Upper lobe of left lung (tissue), 6 donors: ENCODE results near the gene SRD5A1. TPM values are rescaled to one million over a fixed set of nuclear protein-coding genes. Genes with fewer than 3 reads are reported as not detected.
A peak's percentile ranks its signal among the peaks of the same experiment; 100 is the strongest.

ENCODE experiments used
- ATAC-seq, 2 donors: fragments of 200-7000 bp; cut with Tn5 transposase; one replicate each; pipeline ENCODE4 v1.9.1; 2022; ENCODE audit warnings: mild to moderate bottlenecking in 2 of 2, moderate library complexity in 2 of 2; ENCODE audit not compliant: low FRiP score in 2 of 2
- DNase-seq, 2 donors: peaks; one replicate each; pipeline ENCODE4 v3.0.0-alpha.2; 2019 to 2020
- H3K27ac ChIP-seq, 4 donors: fragments of 200-600 bp; sonication (generic); one replicate each; pipeline ENCODE4 v1.5.1; 2016 to 2019
- H3K27me3 ChIP-seq, 4 donors: fragments of 200-600 bp; sonication (generic); one replicate each; pipeline ENCODE4 v1.5.1; 2017 to 2019
- H3K36me3 ChIP-seq, 4 donors: fragments of 200-600 bp; sonication (generic); one replicate each; pipeline ENCODE4 v1.5.1; 2016 to 2019
- H3K4me1 ChIP-seq, 4 donors: fragments of 200-600 bp; sonication (generic); one replicate each; pipeline ENCODE4 v1.5.1; 2018 to 2019
- H3K4me3 ChIP-seq, 4 donors: fragments of 200-600 bp; sonication (generic); one replicate each; pipeline ENCODE4 v1.5.1; 2017 to 2019; ENCODE audit warnings: mild to moderate bottlenecking in 2 of 4, moderate library complexity in 1 of 4
- H3K9me3 ChIP-seq, 4 donors: fragments of 200-600 bp; sonication (generic); one replicate each; pipeline ENCODE4 v1.5.1; 2018 to 2019
- EP300 ChIP-seq, 4 donors: sonication (generic); formaldehyde crosslinking; IDR thresholded peaks; one replicate each; pipeline ENCODE4 v1.5.1; 2017; ENCODE audit warnings: antibody characterized with exemption in 4 of 4, control low read depth in 2 of 4
- POLR2A ChIP-seq, 4 donors: fragments of 450-650 bp; IDR thresholded peaks; one replicate each; pipeline ENCODE4 v1.5.1; 2016 to 2017; ENCODE audit warnings: antibody characterized with exemption in 4 of 4, mild to moderate bottlenecking in 2 of 4
- POLR2AphosphoS5 ChIP-seq, 2 donors: sonication (generic); formaldehyde crosslinking; IDR thresholded peaks; one replicate each; pipeline ENCODE4 v1.5.1; 2017; ENCODE audit warnings: antibody characterized with exemption in 2 of 2
- WGBS, 2 donors: methylation state at CpG; one replicate each; pipeline ENCODE4 v1.1.5; 2017 to 2018; 5-methylcytosine and 5-hydroxymethylcytosine counted together
- total RNA-seq, 6 donors: library from RNA; depleted of rRNA in 4 of 6; stranded (reverse); fragments of >200 nt in 4 of 6; gene quantifications; one replicate each; pipeline versions ENCODE4 v1.1.0 to v1.2.1, GENCODE V29; 2016 to 2021
- TF ChIP-seq, protein P1 (sequence below), 6 experiments: fragments of 450-650 bp in 4 of 6; fragments of 200-600 bp in 2 of 6; sonication (generic) in 2 of 6; IDR thresholded peaks; one replicate each; pipeline ENCODE4 v1.5.1; 2016 to 2019; ENCODE audit warnings: antibody characterized with exemption in 6 of 6
- donor health status: DM: no; HTN: no; CAD: no; lungs with moderate emphysema.
- donor health status: DM: no; HTN: yes; CAD: no; lungs with severe emphysema.

The SRD5A1 gene
- total RNA-seq, 6 donors from 2014 or later, result 3.1 to 10.8 (median 8.8) TPM

DNA sequence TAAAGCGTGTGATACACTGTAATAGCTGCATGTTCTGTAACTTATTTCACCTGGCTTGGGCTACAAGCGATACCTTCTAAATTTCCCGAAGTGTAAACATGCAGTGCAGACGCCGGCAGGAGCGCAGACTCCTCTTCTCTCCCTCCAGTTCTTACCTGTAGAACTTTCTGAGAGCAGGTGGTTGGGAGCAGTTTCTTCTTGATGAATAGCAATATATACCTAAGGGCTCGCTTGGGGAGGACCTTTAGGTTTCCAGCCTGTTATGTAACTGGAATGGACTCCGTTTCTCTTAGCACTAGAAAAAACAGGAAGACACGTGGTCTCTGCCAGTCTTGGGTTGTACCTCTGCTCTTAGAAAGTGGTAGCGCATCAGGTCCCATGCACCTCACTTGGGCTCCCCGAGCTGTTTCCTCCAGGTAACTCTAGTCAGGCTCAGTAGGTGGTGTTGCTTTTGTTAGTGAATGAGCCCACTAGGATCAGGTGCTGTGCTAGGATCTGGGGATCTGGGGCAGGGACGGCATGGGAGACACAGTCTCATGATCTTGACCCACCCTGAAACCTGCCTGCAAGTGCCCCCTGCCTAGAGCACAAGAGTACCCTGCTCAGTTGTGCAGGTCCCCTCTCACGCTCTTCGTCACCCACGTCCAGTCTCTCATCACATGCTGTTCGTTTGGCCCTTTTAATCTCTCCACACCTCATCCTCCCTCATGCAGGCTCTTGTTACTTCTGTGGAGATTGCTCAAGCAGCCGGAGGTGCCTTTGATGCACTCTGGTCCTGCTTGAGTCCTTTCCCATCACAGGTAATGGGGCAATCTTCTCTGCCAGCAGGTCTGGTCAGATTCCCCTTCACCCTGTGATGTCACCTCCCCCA lies 82.8 kb downstream of the SRD5A1 start:
- H3K4me3 ChIP-seq, result peak overlapping the region; percentile 21 to 94 (median 80)
- no peaks in the 10 kb centered on the region for H3K36me3 ChIP-seq
- H3K9me3 ChIP-seq, result no peaks in the 10 kb centered on the region
- peaks cover 51 to 65% (median 62%) of the 10 kb centered on the region in 4 donors for H3K4me1 ChIP-seq
- TF ChIP-seq EP300 (IDR thresholded peaks at IDR 0.05) (no peak), POLR2A (IDR thresholded peaks at IDR 0.05) (no peak), POLR2AphosphoS5 (IDR thresholded peaks at IDR 0.05) (no peak)
- TF ChIP-seq, protein P1, sequence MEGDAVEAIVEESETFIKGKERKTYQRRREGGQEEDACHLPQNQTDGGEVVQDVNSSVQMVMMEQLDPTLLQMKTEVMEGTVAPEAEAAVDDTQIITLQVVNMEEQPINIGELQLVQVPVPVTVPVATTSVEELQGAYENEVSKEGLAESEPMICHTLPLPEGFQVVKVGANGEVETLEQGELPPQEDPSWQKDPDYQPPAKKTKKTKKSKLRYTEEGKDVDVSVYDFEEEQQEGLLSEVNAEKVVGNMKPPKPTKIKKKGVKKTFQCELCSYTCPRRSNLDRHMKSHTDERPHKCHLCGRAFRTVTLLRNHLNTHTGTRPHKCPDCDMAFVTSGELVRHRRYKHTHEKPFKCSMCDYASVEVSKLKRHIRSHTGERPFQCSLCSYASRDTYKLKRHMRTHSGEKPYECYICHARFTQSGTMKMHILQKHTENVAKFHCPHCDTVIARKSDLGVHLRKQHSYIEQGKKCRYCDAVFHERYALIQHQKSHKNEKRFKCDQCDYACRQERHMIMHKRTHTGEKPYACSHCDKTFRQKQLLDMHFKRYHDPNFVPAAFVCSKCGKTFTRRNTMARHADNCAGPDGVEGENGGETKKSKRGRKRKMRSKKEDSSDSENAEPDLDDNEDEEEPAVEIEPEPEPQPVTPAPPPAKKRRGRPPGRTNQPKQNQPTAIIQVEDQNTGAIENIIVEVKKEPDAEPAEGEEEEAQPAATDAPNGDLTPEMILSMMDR (IDR thresholded peaks at IDR 0.05), result no peak
- H3K27ac ChIP-seq, result peak overlapping the region in 1 of 4 donors; percentile 15
- WGBS, 2 donors, result 47 to 61% methylated on average over 15 to 17 of the region's 17 CpGs
- DNase-seq (no peak), ATAC-seq (no peak)
- H3K27me3 ChIP-seq, result no peaks in the 10 kb centered on the region

DNA sequence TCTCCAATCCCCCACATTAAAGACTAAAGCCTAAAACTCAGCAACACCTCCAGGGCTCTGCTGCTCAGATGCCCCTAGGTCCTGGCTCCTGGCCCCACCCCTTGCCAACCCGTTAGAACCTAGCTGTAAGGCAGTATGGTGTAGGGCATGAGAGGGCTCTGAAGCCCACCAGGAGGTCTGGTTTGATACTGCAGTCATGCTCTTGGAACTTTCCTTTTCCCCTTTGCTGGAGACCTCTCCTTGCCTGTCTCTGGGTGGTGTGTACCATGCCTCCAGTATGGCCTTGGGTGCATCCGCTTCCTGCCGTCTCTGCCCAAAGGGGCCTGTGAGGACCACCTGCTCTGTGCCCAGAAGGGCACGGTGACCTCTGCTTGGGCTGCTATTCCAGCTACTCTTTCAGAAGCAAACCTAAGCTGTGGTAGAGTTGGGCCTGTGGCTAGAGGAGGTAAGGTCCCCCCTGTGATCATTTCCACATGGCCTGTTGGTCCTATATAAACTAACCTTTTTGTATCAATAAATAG lies 83.4 kb downstream of the SRD5A1 start:
- peak overlapping the region in 2 of 4 donors; percentile 15 to 48 for H3K27ac ChIP-seq

DNA sequence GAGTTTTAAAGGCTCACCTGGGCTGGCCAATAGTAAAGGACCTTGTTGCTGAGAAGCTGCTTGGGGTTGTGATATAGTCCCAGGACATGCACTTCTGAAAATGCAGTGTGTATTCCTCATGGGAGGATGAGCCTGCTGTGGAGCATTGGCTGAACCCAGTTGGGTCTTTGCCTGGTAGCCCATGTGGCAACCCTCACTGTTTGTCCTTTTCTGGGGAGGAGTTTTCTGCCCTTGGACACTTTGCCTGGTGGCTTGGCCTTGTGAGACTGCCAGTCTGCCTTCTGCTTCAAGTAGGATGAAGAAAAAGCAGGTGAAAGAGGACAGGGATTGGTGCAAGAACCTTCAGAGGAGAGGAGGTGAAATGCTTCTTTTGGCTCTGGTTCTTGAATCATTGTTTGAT lies 84.0 kb downstream of the SRD5A1 start:
- H3K4me1 ChIP-seq, result peaks cover 57 to 71% (median 68%) of the 10 kb centered on the region in 4 donors
- no peak for DNase-seq
- H3K4me3 ChIP-seq, result no peak overlapping the region
- ATAC-seq, result no peak
- no peaks in the 10 kb centered on the region for H3K9me3 ChIP-seq
- no peaks in the 10 kb centered on the region for H3K27me3 ChIP-seq
- H3K36me3 ChIP-seq, result no peaks in the 10 kb centered on the region
- H3K27ac ChIP-seq, result peak overlapping the region in 1 of 4 donors; percentile 48
- TF ChIP-seq EP300 (IDR thresholded peaks at IDR 0.05) (no peak), POLR2AphosphoS5 (IDR thresholded peaks at IDR 0.05) (no peak), POLR2A (IDR thresholded peaks at IDR 0.05) (no peak)
- TF ChIP-seq, protein P1 (IDR thresholded peaks at IDR 0.05), result no peak

More for the DNA sequence above, 83.4 kb downstream of the SRD5A1 start:
- H3K9me3 ChIP-seq, result no peaks in the 10 kb centered on the region
- no peak for TF ChIP-seq EP300 (IDR thresholded peaks at IDR 0.05)
- TF ChIP-seq POLR2AphosphoS5 (IDR thresholded peaks at IDR 0.05), result no peak
- TF ChIP-seq POLR2A (IDR thresholded peaks at IDR 0.05), result no peak
- TF ChIP-seq, protein P1 (IDR thresholded peaks at IDR 0.05), result no peak
- H3K4me3 ChIP-seq, result peak overlapping the region in 1 of 4 donors; percentile 73
- H3K4me1 ChIP-seq, result peaks cover 55 to 71% (median 67%) of the 10 kb centered on the region in 4 donors
- DNase-seq (no peak), ATAC-seq (no peak)
- 90 to 100% methylated on average over 1 to 4 of the region's 4 CpGs for WGBS, 2 donors
- no peaks in the 10 kb centered on the region for H3K27me3 ChIP-seq
- H3K36me3 ChIP-seq, result no peaks in the 10 kb centered on the region

DNA sequence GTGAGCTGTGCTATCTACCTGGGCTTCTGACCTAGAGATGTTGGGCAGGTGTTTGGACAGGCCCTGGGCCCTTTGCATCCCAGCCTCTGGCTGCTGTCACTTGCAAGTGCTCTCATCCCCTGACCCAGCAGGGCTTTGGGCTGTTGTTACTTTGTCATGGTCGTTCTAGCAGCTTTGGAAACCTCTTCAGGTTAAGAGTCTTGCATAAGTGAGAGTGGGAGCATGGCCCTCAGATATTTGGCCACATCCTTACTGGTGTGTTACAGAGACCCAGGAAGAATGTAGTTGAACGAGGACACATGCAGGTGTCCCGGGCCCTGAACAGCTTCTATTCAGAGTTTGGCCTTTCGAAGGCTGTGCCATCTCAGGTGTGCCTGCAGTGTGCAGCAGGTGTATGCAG lies 84.4 kb downstream of the SRD5A1 start:
- no peak for ATAC-seq
- H3K4me1 ChIP-seq, result peaks cover 60 to 75% (median 72%) of the 10 kb centered on the region in 4 donors
- H3K36me3 ChIP-seq, result no peaks in the 10 kb centered on the region
- TF ChIP-seq EP300 (IDR thresholded peaks at IDR 0.05) (no peak), POLR2AphosphoS5 (IDR thresholded peaks at IDR 0.05) (no peak), POLR2A (IDR thresholded peaks at IDR 0.05) (no peak)
- TF ChIP-seq, protein P1 (IDR thresholded peaks at IDR 0.05), result no peak
- H3K9me3 ChIP-seq, result no peaks in the 10 kb centered on the region
- no peaks in the 10 kb centered on the region for H3K27me3 ChIP-seq
- H3K4me3 ChIP-seq, result no peak overlapping the region
- WGBS, 2 donors, result 42 to 58% methylated on average over 4 of the region's 4 CpGs
- no peak for DNase-seq
- H3K27ac ChIP-seq, result no peak overlapping the region
